A673 (cell line): ENCODE results near the gene KLKB1.

ENCODE experiments used
- EZH2 ChIP-seq: fragments of 200-600 bp; sonication (generic); IDR thresholded peaks from 2 replicates; pipeline ENCODE4 v1.6.1; 2017; ENCODE audit warnings: borderline replicate concordance, low read depth, mild to moderate bottlenecking, mixed read lengths, antibody characterized with exemption, low read length; ENCODE audit not compliant: poor library complexity, severe bottlenecking
- TF ChIP-seq, protein P1 (sequence below): fragments of 300-800, 200-600 bp; sonication (generic); conservative IDR thresholded peaks from 2 replicates; pipeline ENCODE4 v1.5.1; 2017; ENCODE audit warnings: low read depth, mild to moderate bottlenecking, antibody characterized with exemption, low read length, moderate library complexity, mixed read lengths

GRCh38 chr4:186250760-186251159 is 23.5 kb downstream of the KLKB1 start:
- TF ChIP-seq EZH2 = no peak
- TF ChIP-seq, protein P1, sequence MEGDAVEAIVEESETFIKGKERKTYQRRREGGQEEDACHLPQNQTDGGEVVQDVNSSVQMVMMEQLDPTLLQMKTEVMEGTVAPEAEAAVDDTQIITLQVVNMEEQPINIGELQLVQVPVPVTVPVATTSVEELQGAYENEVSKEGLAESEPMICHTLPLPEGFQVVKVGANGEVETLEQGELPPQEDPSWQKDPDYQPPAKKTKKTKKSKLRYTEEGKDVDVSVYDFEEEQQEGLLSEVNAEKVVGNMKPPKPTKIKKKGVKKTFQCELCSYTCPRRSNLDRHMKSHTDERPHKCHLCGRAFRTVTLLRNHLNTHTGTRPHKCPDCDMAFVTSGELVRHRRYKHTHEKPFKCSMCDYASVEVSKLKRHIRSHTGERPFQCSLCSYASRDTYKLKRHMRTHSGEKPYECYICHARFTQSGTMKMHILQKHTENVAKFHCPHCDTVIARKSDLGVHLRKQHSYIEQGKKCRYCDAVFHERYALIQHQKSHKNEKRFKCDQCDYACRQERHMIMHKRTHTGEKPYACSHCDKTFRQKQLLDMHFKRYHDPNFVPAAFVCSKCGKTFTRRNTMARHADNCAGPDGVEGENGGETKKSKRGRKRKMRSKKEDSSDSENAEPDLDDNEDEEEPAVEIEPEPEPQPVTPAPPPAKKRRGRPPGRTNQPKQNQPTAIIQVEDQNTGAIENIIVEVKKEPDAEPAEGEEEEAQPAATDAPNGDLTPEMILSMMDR = no peak
